ENCODE measurements around the gene MAN2B2. TPM values are rescaled to one million over a fixed set of nuclear protein-coding genes. Genes with fewer than 3 reads are reported as not detected.

MAN2B2 gene
- total RNA-seq, 1 donor from 2014 or later = 32.2 TPM

DNA sequence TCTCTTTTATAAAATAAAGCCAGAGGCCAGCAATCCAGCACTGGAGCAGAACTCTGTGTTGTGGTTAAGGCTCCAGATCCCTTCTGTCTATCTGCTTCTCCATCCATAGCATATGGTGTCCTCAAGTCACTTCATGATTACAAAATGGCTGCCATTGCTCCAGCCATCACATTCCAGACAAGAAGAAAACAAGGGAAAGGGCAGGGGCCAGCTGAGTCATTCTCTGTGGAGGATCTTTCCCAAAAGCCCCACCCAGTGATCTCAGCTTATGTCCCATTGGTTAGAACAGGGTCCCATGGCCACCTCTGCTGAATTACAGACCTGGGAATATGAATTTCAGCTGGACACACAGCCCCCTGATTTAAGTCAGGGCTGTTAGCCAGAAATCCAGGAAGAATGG lies 34.1 kb upstream of the MAN2B2 start:
- Histone ChIP-seq H3K27ac (ENCODE audit: low read depth, low read length) (no peak overlapping the region), H3K36me3 (ENCODE audit: insufficient read depth, low read length) (no peaks in the 10 kb centered on the region), H3K4me2 (ENCODE audit: low read length) (no peak overlapping the region), H3K4me1 (ENCODE audit: insufficient read depth, low read length) (no peaks in the 10 kb centered on the region), H3K9ac (ENCODE audit: low read length) (no peak overlapping the region), H3K9me3 (ENCODE audit: insufficient read depth, low read depth, low read length) (peaks cover 6% of the 10 kb centered on the region), H2AFZ (ENCODE audit: low read depth, low read length) (no peak overlapping the region), H3K27me3 (ENCODE audit: insufficient read depth, low read length) (peaks cover 2% of the 10 kb centered on the region), H3K79me2 (ENCODE audit: insufficient read depth, low read length) (no peaks in the 10 kb centered on the region), H3K4me3 (ENCODE audit: insufficient read depth, low read depth, low read length) (no peak overlapping the region), H4K20me1 (ENCODE audit: insufficient read depth, low read length) (no peaks in the 10 kb centered on the region)
- H3K9me3 Mint-ChIP-seq (ENCODE audit: unreplicated experiment) = peaks cover 3% of the 10 kb centered on the region
- FAIRE-seq = no peak
- H3K4me3 Mint-ChIP-seq (ENCODE audit: unreplicated experiment) = no peak overlapping the region
- no peaks in the 10 kb centered on the region for H3K4me1 Mint-ChIP-seq (ENCODE audit: low read depth, unreplicated experiment)
- no peak for TF ChIP-seq EZH2 (IDR thresholded peaks at IDR 0.05; ENCODE audit: insufficient read depth, low read length)
- TF ChIP-seq, protein P1, sequence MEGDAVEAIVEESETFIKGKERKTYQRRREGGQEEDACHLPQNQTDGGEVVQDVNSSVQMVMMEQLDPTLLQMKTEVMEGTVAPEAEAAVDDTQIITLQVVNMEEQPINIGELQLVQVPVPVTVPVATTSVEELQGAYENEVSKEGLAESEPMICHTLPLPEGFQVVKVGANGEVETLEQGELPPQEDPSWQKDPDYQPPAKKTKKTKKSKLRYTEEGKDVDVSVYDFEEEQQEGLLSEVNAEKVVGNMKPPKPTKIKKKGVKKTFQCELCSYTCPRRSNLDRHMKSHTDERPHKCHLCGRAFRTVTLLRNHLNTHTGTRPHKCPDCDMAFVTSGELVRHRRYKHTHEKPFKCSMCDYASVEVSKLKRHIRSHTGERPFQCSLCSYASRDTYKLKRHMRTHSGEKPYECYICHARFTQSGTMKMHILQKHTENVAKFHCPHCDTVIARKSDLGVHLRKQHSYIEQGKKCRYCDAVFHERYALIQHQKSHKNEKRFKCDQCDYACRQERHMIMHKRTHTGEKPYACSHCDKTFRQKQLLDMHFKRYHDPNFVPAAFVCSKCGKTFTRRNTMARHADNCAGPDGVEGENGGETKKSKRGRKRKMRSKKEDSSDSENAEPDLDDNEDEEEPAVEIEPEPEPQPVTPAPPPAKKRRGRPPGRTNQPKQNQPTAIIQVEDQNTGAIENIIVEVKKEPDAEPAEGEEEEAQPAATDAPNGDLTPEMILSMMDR (IDR thresholded peaks at IDR 0.05; ENCODE audit: insufficient read depth, low read depth, low read length) = no peak
- H3K36me3 Mint-ChIP-seq (ENCODE audit: low read depth, unreplicated experiment) = no peaks in the 10 kb centered on the region
- peaks cover 56% of the 10 kb centered on the region for H3K27me3 Mint-ChIP-seq (ENCODE audit: low read depth, unreplicated experiment)
- no peak overlapping the region for H3K27ac Mint-ChIP-seq (ENCODE audit: unreplicated experiment)
- no peak for DNase-seq (ENCODE audit: low read depth)

DNA sequence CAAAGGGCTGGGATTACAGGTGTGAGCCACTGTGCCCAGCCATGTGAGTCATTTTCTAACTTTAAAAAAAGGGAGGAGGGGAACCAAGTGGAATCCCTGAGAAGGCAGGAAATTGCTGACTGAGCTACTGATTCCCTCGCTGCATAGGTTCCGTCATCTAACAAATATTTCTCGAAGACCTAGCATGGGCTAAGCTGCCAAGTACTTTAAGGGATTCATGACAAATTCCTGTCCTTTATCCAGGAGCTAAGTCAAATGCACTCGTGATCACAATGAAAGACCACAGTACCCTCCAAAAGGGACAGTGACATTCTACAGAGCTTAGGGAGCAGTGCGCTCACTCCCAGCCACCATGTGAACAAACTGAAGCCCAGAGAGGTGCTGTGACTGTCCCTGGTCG lies 33.2 kb upstream of the MAN2B2 start:
- no peak overlapping the region for H2AFZ ChIP-seq (ENCODE audit: low read depth, low read length)
- H3K9me3 ChIP-seq (ENCODE audit: insufficient read depth, low read depth, low read length) = peaks cover 4% of the 10 kb centered on the region
- peaks cover 57% of the 10 kb centered on the region for H3K27me3 Mint-ChIP-seq (ENCODE audit: low read depth, unreplicated experiment)
- no peak overlapping the region for H3K27ac Mint-ChIP-seq (ENCODE audit: unreplicated experiment)
- H3K9ac ChIP-seq (ENCODE audit: low read length) = no peak overlapping the region
- H3K4me3 Mint-ChIP-seq (ENCODE audit: unreplicated experiment) = no peak overlapping the region
- no peaks in the 10 kb centered on the region for H3K36me3 ChIP-seq (ENCODE audit: insufficient read depth, low read length)
- no peaks in the 10 kb centered on the region for H3K4me1 ChIP-seq (ENCODE audit: insufficient read depth, low read length)
- no peaks in the 10 kb centered on the region for H3K9me3 Mint-ChIP-seq (ENCODE audit: unreplicated experiment)
- no peaks in the 10 kb centered on the region for H3K79me2 ChIP-seq (ENCODE audit: insufficient read depth, low read length)
- no peak for DNase-seq (ENCODE audit: low read depth)
- no peak overlapping the region for H3K4me3 ChIP-seq (ENCODE audit: insufficient read depth, low read depth, low read length)
- H3K4me1 Mint-ChIP-seq (ENCODE audit: low read depth, unreplicated experiment) = no peaks in the 10 kb centered on the region
- no peaks in the 10 kb centered on the region for H3K36me3 Mint-ChIP-seq (ENCODE audit: low read depth, unreplicated experiment)
- H3K27ac ChIP-seq (ENCODE audit: low read depth, low read length) = no peak overlapping the region
- no peak for FAIRE-seq
- no peak overlapping the region for H3K4me2 ChIP-seq (ENCODE audit: low read length)
- H3K27me3 ChIP-seq (ENCODE audit: insufficient read depth, low read length) = peaks cover 4% of the 10 kb centered on the region
- TF ChIP-seq, protein P1 (IDR thresholded peaks at IDR 0.05; ENCODE audit: insufficient read depth, low read depth, low read length) = no peak
- TF ChIP-seq EZH2 (IDR thresholded peaks at IDR 0.05; ENCODE audit: insufficient read depth, low read length) = no peak
- no peaks in the 10 kb centered on the region for H4K20me1 ChIP-seq (ENCODE audit: insufficient read depth, low read length)

DNA sequence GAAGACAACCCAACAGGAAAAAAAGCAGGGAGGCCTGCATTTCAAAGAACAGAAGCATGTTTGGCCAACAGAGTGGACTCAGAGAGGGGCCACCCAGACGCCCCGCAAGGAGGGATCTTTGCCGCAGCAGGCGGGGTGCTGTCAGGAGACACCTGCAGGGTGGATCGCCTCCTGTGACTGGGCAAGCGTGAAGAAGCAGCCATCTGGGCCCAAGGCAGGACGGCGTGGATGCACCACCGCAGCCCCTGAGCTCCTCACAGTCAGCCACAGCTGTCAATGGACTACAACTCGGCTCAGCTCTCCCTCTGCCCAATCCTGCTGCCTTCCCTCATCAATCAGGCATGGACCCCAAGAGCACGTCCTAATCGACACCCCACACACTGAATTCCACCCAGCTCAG lies 32.0 kb upstream of the MAN2B2 start:
- H3K9ac ChIP-seq (ENCODE audit: low read length) = no peak overlapping the region
- DNase-seq (ENCODE audit: low read depth) (no peak), FAIRE-seq (no peak)
- no peak overlapping the region for H3K27ac ChIP-seq (ENCODE audit: low read depth, low read length)
- Mint-ChIP-seq H3K27me3 (ENCODE audit: low read depth, unreplicated experiment) (peaks cover 63% of the 10 kb centered on the region), H3K27ac (ENCODE audit: unreplicated experiment) (no peak overlapping the region), H3K4me3 (ENCODE audit: unreplicated experiment) (no peak overlapping the region), H3K9me3 (ENCODE audit: unreplicated experiment) (no peaks in the 10 kb centered on the region), H3K4me1 (ENCODE audit: low read depth, unreplicated experiment) (no peaks in the 10 kb centered on the region), H3K36me3 (ENCODE audit: low read depth, unreplicated experiment) (no peaks in the 10 kb centered on the region)
- H3K4me2 ChIP-seq (ENCODE audit: low read length) = no peak overlapping the region
- H3K9me3 ChIP-seq (ENCODE audit: insufficient read depth, low read depth, low read length) = peaks cover 4% of the 10 kb centered on the region
- TF ChIP-seq, protein P1 (IDR thresholded peaks at IDR 0.05; ENCODE audit: insufficient read depth, low read depth, low read length) = no peak
- TF ChIP-seq EZH2 (IDR thresholded peaks at IDR 0.05; ENCODE audit: insufficient read depth, low read length) = no peak
- peaks cover 4% of the 10 kb centered on the region for H3K27me3 ChIP-seq (ENCODE audit: insufficient read depth, low read length)
- H3K79me2 ChIP-seq (ENCODE audit: insufficient read depth, low read length) = no peaks in the 10 kb centered on the region
- H4K20me1 ChIP-seq (ENCODE audit: insufficient read depth, low read length) = no peaks in the 10 kb centered on the region
- H3K36me3 ChIP-seq (ENCODE audit: insufficient read depth, low read length) = no peaks in the 10 kb centered on the region
- no peak overlapping the region for H3K4me3 ChIP-seq (ENCODE audit: insufficient read depth, low read depth, low read length)
- no peak overlapping the region for H2AFZ ChIP-seq (ENCODE audit: low read depth, low read length)
- no peaks in the 10 kb centered on the region for H3K4me1 ChIP-seq (ENCODE audit: insufficient read depth, low read length)

All from astrocyte (in vitro differentiated cells and primary cell).